Measurements from ENCODE around the gene SAMM50. TPM values are rescaled to one million over a fixed set of nuclear protein-coding genes. Genes with fewer than 3 reads are reported as not detected.

Gene SAMM50
- total RNA-seq, 2 donors from 2014 or later: 10.2 to 20.2 TPM

- no peaks in the 10 kb centered on the region for H3K27me3 ChIP-seq
- no peak overlapping the region for H3K27ac ChIP-seq
- no peaks in the 10 kb centered on the region for H3K36me3 ChIP-seq (replicated peaks in 1 of 2; ENCODE audit: insufficient read depth in 1 of 2, low read depth in 2 of 2)
- DNase-seq (no peak), ATAC-seq (no peak)
- WGBS, 2 donors: 72 to 75% methylated on average over 8 of the region's 8 CpGs
- no peak overlapping the region for H3K4me3 ChIP-seq
- intact Hi-C loops (cut with DNase I): no loop called here
- no peaks in the 10 kb centered on the region for H3K9me3 ChIP-seq
- TF ChIP-seq CTCF (IDR thresholded peaks at IDR 0.05) (no peak), POLR2A (IDR thresholded peaks at IDR 0.05) (no peak)
- H3K4me1 ChIP-seq: peaks cover 6% of the 10 kb centered on the region
Measured at GRCh38 chr22:44033694-44034093, 78.5 kb downstream of the SAMM50 start.

- H3K27ac ChIP-seq: no peak overlapping the region
- H3K4me1 ChIP-seq: no peaks in the 10 kb centered on the region
- ATAC-seq (peak; percentile 33), DNase-seq (peak in 1 of 4 donors; percentile 29)
- no peaks in the 10 kb centered on the region for H3K36me3 ChIP-seq (replicated peaks in 1 of 2; ENCODE audit: insufficient read depth in 1 of 2, low read depth in 2 of 2)
- TF ChIP-seq POLR2A (IDR thresholded peaks at IDR 0.05): no peak
- TF ChIP-seq CTCF (IDR thresholded peaks at IDR 0.05): no peak
- intact Hi-C loops (cut with DNase I): no loop called here
- H3K9me3 ChIP-seq: no peaks in the 10 kb centered on the region
- no peaks in the 10 kb centered on the region for H3K27me3 ChIP-seq
- no peak overlapping the region for H3K4me3 ChIP-seq
- 80 to 82% methylated on average over 9 of the region's 9 CpGs for WGBS, 2 donors
Measured at GRCh38 chr22:44037519-44038375, 82.5 kb downstream of the SAMM50 start.

- H3K36me3 ChIP-seq (replicated peaks in 1 of 2; ENCODE audit: insufficient read depth in 1 of 2, low read depth in 2 of 2): no peaks in the 10 kb centered on the region
- DNase-seq (no peak), ATAC-seq (no peak)
- H3K4me3 ChIP-seq: no peak overlapping the region
- no peak for TF ChIP-seq POLR2A (IDR thresholded peaks at IDR 0.05)
- no peak for TF ChIP-seq CTCF (IDR thresholded peaks at IDR 0.05)
- no peaks in the 10 kb centered on the region for H3K4me1 ChIP-seq
- no peaks in the 10 kb centered on the region for H3K27me3 ChIP-seq
- no peak overlapping the region for H3K27ac ChIP-seq
- intact Hi-C loops (cut with DNase I): no loop called here
- 86 to 91% methylated on average over 8 of the region's 8 CpGs for WGBS, 2 donors
- no peaks in the 10 kb centered on the region for H3K9me3 ChIP-seq
Measured at GRCh38 chr22:44039566-44040171, 84.4 kb downstream of the SAMM50 start.

GRCh38 chr22:44042249-44043218 lies 87.3 kb downstream of the SAMM50 start:
- Histone ChIP-seq H3K27ac (no peak overlapping the region), H3K27me3 (no peaks in the 10 kb centered on the region), H3K36me3 (replicated peaks in 1 of 2; ENCODE audit: insufficient read depth in 1 of 2, low read depth in 2 of 2) (no peaks in the 10 kb centered on the region), H3K4me1 (no peaks in the 10 kb centered on the region), H3K4me3 (no peak overlapping the region), H3K9me3 (no peaks in the 10 kb centered on the region)
- 73 to 75% methylated on average over 20 of the region's 20 CpGs for WGBS, 2 donors
- DNase-seq (no peak), ATAC-seq (no peak)
- intact Hi-C loops (cut with DNase I): no loop called here
- TF ChIP-seq CTCF (IDR thresholded peaks at IDR 0.05) (no peak), POLR2A (IDR thresholded peaks at IDR 0.05) (no peak)
